WTC11 (cell line): ENCODE results near the gene RASGEF1C. TPM values are rescaled to one million over a fixed set of nuclear protein-coding genes. Genes with fewer than 3 reads are reported as not detected.

Experiments used
- ATAC-seq: fragments of 200-7000 bp; cut with Tn5 transposase; 2 replicates; pipeline ENCODE4 v1.10.0; 2021; ENCODE audit warnings: mild to moderate bottlenecking, moderate library complexity
- CTCF ChIA-PET: fragments of 300-600 bp; sonication (Branson Sonifier 250); formaldehyde crosslinking; loops from one replicate; lab custom pipeline; 2021; ENCODE audit warnings: antibody characterized with exemption; lab: Charles Lee
- POLR2A ChIA-PET: fragments of 350-600 bp; sonication (Branson Sonifier 250); formaldehyde crosslinking; loops from one replicate; lab custom pipeline; 2021; ENCODE audit warnings: antibody characterized with exemption; lab: Charles Lee
- DNase-seq: peaks from one replicate; pipeline ENCODE4 v3.0.0; 2021; ENCODE audit warnings: low spot score
- H3K27ac Mint-ChIP-seq: 2 replicates; pipeline ENCODE4 v1.8.0; 2021; ENCODE audit warnings: mixed read lengths
- H3K27me3 Mint-ChIP-seq: 2 replicates; pipeline ENCODE4 v1.8.0; 2021; ENCODE audit warnings: low read depth, mild to moderate bottlenecking, moderate library complexity, mixed read lengths
- H3K36me3 Mint-ChIP-seq: 2 replicates; pipeline ENCODE4 v1.8.0; 2021; ENCODE audit warnings: mixed read lengths
- H3K4me1 Mint-ChIP-seq: 2 replicates; pipeline ENCODE4 v1.8.0; 2022; ENCODE audit warnings: mixed read lengths
- H3K4me3 Mint-ChIP-seq: 2 replicates; pipeline ENCODE4 v1.8.0; 2021; ENCODE audit warnings: mild to moderate bottlenecking, moderate library complexity, mixed read lengths
- H3K9me3 Mint-ChIP-seq: 2 replicates; pipeline ENCODE4 v1.8.0; 2021; ENCODE audit warnings: mixed read lengths
- AFF4 ChIP-seq: sonication (generic); formaldehyde crosslinking; IDR thresholded peaks from 2 replicates; pipeline ENCODE4 v1.8.1; 2023; ENCODE audit warnings: mild to moderate bottlenecking, missing genetic modification reagents, borderline replicate concordance
- ATF2 ChIP-seq: sonication (generic); formaldehyde crosslinking; IDR thresholded peaks from 2 replicates; pipeline ENCODE4 v1.8.1; 2022; ENCODE audit warnings: low read depth, missing genetic modification reagents, borderline replicate concordance
- ATF3 ChIP-seq: sonication (generic); formaldehyde crosslinking; conservative IDR thresholded peaks from 2 replicates; pipeline ENCODE4 v1.8.1; 2022; ENCODE audit warnings: mild to moderate bottlenecking, missing genetic modification reagents
- CREM ChIP-seq: sonication (generic); formaldehyde crosslinking; IDR thresholded peaks from 2 replicates; pipeline ENCODE4 v1.8.1; 2022; ENCODE audit warnings: mild to moderate bottlenecking, missing genetic modification reagents, moderate library complexity
- E2F1 ChIP-seq: sonication (generic); formaldehyde crosslinking; IDR thresholded peaks from 2 replicates; pipeline ENCODE4 v1.8.0; 2022; ENCODE audit warnings: mild to moderate bottlenecking, missing genetic modification reagents
- E2F5 ChIP-seq: sonication (generic); formaldehyde crosslinking; IDR thresholded peaks from 2 replicates; pipeline ENCODE4 v1.8.1; 2022; ENCODE audit warnings: mild to moderate bottlenecking, moderate library complexity, missing genetic modification reagents
- EMX1 ChIP-seq: fragments of 250-450 bp; sonication (Bioruptor Pico); IDR thresholded peaks from 2 replicates; pipeline ENCODE4 v1.8.0; 2021; ENCODE audit warnings: mild to moderate bottlenecking
- FOXP4 ChIP-seq: sonication (generic); formaldehyde crosslinking; IDR thresholded peaks from 2 replicates; pipeline ENCODE4 v1.8.0; 2022; ENCODE audit warnings: mild to moderate bottlenecking, missing genetic modification reagents
- GABPB1 ChIP-seq: sonication (generic); formaldehyde crosslinking; IDR thresholded peaks from 2 replicates; pipeline ENCODE4 v1.8.1; 2023; ENCODE audit warnings: mild to moderate bottlenecking, missing genetic modification reagents
- NFATC4 ChIP-seq: fragments of 250-450 bp; sonication (Bioruptor Pico); IDR thresholded peaks from 2 replicates; pipeline ENCODE4 v1.9.0; 2021; ENCODE audit warnings: mild to moderate bottlenecking
- ZBTB43 ChIP-seq: sonication (generic); formaldehyde crosslinking; IDR thresholded peaks from 2 replicates; pipeline ENCODE4 v1.8.1; 2023; ENCODE audit warnings: mild to moderate bottlenecking, missing genetic modification reagents
- ZMAT4 ChIP-seq: fragments of 250-450 bp; sonication (Bioruptor Pico); IDR thresholded peaks from 2 replicates; pipeline ENCODE4 v1.9.0; 2021; ENCODE audit warnings: mild to moderate bottlenecking
- ZNF423 ChIP-seq: fragments of 250-450 bp; sonication (Bioruptor Pico); IDR thresholded peaks from 2 replicates; pipeline ENCODE4 v2.1.2; 2022; ENCODE audit warnings: mild to moderate bottlenecking, moderate library complexity
- ZNF512 ChIP-seq: sonication (generic); formaldehyde crosslinking; IDR thresholded peaks from 2 replicates; pipeline ENCODE4 v1.8.1; 2022; ENCODE audit warnings: missing genetic modification reagents, borderline replicate concordance
- total RNA-seq: library from RNA; stranded (reverse); gene quantifications from 3 replicates; pipeline ENCODE4 v1.2.3, GENCODE V29; 2021

The RASGEF1C gene
- total RNA-seq, 1 experiment from 2014 or later, result 0.96 TPM

GRCh38 chr5:180102636-180103035, 106.4 kb downstream of the RASGEF1C start (continued):
- TF ChIP-seq ATF3 (CRISPR knock-in tag) (no peak), ZNF512 (no peak)

- Mint-ChIP-seq H3K36me3 (peaks cover 5% of the 10 kb centered on the region), H3K4me3 (no peak overlapping the region), H3K27ac (no peak overlapping the region), H3K27me3 (peaks cover 4% of the 10 kb centered on the region)
- TF ChIP-seq ZMAT4 (CRISPR knock-in tag) (no peak), CREM (CRISPR knock-in tag) (no peak), AFF4 (CRISPR knock-in tag) (no peak), EMX1 (no peak), NFATC4 (CRISPR knock-in tag) (no peak), ZNF423 (no peak), ATF2 (CRISPR knock-in tag) (no peak)
- TF ChIP-seq, all 79 proteins: peak for 0
- DNase-seq (no peak), ATAC-seq (no peak)
- Mint-ChIP-seq H3K9me3 (peaks cover 20% of the 10 kb centered on the region), H3K4me1 (no peaks in the 10 kb centered on the region)
- ChIA-PET CTCF (interaction anchor here (1.9 kb wide), 1 partner anchor 10 kb away, joined by 5 read pairs; no protein-coding TSS in a partner anchor), POLR2A (no interaction called here)
These were observed 107.4 kb downstream of the RASGEF1C start for GRCh38 chr5:180101451-180102105.

GRCh38 chr5:180100621-180101450, 108.2 kb downstream of the RASGEF1C start:
- Mint-ChIP-seq H3K27ac (no peak overlapping the region), H3K4me1 (no peaks in the 10 kb centered on the region), H3K36me3 (no peaks in the 10 kb centered on the region), H3K27me3 (peaks cover 4% of the 10 kb centered on the region), H3K9me3 (peaks cover 12% of the 10 kb centered on the region), H3K4me3 (no peak overlapping the region)
- no peak for DNase-seq
- POLR2A ChIA-PET, result no interaction called here
- ATAC-seq, result no peak
- CTCF ChIA-PET, result interaction anchor here (1.9 kb wide), 1 partner anchor 10 kb away, joined by 5 read pairs; no protein-coding TSS in a partner anchor
- TF ChIP-seq GABPB1 (CRISPR knock-in tag) (no peak), E2F5 (CRISPR knock-in tag) (no peak), E2F1 (CRISPR knock-in tag) (no peak), FOXP4 (CRISPR knock-in tag) (no peak), ZBTB43 (no peak)
